Ammon's horn (tissue), 1 donor: ENCODE measurements around the gene ITIH3.

Source experiments
- DNase-seq: peaks from one replicate; pipeline ENCODE4 v3.0.0-alpha.2; 2016; ENCODE audit warnings: low spot score

The ITIH3 gene

DNA sequence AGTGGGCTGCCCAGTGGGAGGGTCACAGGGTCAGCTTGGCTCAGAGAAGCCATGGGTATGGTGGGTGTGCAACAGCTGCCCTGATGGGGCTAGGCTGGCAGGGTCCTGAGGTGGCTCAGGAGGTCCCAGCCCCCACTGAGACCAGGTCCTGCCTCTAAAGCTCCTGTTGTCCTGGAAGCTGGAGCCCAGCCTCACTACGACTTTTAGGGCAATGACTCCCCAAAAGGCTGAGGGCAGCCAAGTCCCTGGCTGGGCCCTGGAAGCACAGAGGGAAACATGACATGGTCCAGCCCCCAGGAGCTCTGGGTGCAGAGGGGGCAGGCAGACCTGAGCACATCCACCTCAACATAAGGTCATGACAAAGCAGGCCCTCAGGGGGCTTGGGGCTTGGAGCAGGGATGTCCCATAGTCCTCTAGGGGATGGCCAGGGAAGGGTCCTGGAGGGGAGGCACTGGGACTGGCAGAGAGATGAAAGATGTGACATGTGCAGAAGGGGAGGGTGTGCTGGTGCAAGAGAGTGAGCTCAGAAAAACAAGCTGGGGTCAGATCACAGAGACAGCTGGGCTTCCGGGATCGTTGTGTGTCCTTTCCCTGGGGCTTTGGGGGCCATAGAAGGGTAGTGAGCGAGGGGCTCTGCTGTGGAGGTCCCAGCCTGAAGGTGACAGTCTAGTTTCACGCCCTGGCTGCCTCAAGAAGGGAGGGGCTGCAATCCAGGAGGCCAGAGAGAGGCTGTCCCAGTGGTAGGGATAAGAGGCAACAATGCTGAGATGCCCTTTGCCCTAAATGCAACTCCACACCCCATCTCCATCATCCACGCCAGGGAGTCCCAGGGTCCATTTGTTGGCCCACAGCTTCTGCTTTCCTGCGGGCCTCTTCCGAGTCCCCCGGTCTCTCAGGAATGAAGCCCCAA lies 639 bp upstream of the ITIH3 start:
- DNase-seq = no peak

DNA sequence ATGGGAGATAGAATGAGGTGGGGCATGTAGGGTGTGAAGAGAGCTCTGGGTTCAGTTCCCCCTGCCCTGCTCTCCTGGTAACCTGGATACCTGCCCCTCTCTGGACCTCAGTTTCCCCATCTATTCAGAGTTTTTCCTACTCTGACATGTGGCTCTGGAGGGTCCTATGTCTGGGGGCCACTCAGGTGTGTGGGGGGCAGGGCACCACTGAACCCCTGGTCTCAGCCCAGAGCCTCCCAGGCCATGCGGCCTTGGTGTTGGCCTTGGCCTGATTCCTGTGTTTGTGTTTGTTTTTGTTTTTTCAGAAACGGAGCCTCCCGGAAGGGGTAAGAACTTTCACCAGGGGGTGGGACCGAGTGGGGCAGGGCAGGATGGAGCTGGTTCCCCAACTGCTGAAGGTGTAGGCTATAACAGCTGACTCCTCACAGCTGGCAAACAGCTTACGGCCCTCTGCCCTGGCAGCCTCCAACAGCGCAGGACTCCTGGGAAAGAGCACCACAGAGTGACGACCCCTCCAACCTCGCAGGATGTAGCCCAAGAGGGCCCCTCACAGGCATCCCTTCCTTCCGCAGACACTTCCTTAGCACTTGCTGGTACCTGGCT lies 803 bp downstream of the ITIH3 start:
- DNase-seq = no peak

GRCh38 chr3:52796411-52796810 lies 1.8 kb downstream of the ITIH3 start:
- DNase-seq = no peak

GRCh38 chr3:52798376-52798977 lies 3.9 kb downstream of the ITIH3 start:
- DNase-seq = no peak

- no peak for DNase-seq
Observed at GRCh38 chr3:52798978-52799476, 4.4 kb downstream of the ITIH3 start.

GRCh38 chr3:52800079-52800478 lies 5.5 kb downstream of the ITIH3 start:
- DNase-seq = no peak

- no peak for DNase-seq
Observed at GRCh38 chr3:52801839-52802238, 7.2 kb downstream of the ITIH3 start.

DNA sequence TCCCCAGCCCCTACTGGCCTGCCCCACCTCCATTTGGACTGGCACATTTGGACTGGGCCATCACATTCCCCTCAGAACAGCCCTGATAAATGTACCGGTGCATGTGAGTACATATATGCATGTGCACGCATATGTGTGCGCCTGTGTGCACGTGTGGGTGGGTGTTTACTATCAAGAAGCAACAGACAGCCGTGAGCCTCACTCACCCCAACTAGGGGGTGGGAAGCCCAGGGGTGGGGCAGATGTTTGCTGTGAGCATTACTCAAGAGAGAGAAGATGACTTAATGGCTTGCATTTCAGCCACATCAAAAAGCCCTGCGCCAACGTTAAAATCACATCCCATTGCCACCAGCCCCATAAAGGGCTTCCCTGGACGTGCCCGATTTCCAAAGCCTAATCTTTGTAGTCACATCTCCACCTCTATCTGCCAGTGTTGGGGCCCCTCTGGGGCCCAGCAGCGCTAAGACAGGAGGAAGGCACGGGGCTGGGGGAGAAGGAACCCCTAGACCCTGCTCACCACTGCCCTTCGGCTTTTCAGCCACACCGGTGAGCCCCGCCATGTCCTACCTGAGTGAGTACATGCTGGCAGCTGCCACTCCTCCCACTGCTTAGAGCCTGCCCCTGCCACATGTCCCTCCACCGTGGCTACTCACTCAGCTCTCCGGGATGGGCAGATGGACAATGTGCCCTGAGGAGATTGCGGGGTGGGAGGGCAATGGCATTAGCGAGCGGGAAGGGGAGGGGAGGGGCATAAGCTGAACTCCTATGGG lies 10.9 kb downstream of the ITIH3 start:
- DNase-seq = no peak

DNA sequence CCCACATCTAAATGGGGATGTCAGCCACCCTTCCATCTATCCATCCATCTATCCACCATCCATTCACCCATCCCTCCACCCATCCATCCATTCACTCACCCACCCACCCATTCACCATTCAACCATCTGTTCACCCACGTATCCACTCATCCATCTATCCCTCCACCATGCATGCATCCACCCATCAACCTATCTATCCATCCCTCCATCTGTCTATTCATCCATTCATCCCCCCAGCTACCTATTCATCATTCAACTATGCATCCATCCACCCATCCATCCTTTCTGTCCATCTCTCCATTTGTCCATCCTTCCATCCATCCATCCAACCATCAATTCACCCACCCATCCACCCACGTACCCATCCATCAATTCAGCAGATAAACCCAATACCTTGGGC lies 14.6 kb downstream of the ITIH3 start:
- DNase-seq = no peak

- DNase-seq = no peak
Observed at GRCh38 chr3:52809662-52810377, 15.2 kb downstream of the ITIH3 start.

GRCh38 chr3:52810923-52811322 lies 16.3 kb downstream of the ITIH3 start:
- no peak for DNase-seq

- DNase-seq = no peak
Observed at GRCh38 chr3:52811452-52812011, 16.9 kb downstream of the ITIH3 start.

DNA sequence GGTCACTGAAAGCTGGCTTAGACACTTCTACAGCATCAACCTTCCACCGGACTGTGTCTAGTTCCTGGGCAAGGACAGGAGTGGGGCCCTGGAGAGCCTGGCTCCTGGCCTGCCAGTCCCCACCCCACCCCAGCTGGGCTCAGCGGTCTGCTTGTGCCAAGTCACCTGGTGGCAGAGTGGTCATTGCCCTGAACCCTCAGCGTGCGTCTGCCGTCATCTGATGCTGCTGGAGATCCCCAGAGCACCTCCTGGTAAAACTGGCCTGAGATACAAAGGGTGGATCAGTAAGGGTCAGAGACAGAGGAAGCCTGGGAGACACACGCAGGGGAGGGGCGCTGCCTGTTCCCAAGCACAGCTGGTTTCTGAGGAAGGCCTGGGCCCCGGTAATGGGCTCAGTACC lies 19.2 kb downstream of the ITIH3 start:
- no peak for DNase-seq

GRCh38 chr3:52816199-52816598 lies 21.6 kb downstream of the ITIH3 start:
- DNase-seq = no peak

GRCh38 chr3:52816654-52817053 lies 22.1 kb downstream of the ITIH3 start:
- no peak for DNase-seq

- DNase-seq = no peak
Observed at GRCh38 chr3:52817221-52817620, 22.6 kb downstream of the ITIH3 start.

DNA sequence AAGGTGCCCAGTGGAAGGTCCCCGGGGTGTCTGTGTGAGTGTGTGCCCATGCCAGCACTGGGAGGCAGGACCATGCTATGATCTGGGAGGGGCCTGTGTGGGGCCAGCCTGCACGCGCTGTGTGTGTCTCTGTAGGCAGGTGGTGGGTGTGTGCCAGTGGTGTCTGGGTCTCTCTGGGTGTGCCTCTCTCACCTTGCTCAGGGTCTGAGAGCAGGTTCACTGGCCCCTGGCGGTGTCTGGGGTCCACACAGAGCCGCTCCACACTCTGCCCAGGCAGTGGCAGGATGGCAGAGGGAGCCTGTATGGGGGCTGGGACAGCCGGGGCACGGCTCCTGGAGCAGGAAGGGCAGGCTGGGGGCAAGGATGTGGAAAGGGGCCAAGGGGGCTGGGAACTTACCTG lies 23.3 kb downstream of the ITIH3 start:
- no peak for DNase-seq

DNA sequence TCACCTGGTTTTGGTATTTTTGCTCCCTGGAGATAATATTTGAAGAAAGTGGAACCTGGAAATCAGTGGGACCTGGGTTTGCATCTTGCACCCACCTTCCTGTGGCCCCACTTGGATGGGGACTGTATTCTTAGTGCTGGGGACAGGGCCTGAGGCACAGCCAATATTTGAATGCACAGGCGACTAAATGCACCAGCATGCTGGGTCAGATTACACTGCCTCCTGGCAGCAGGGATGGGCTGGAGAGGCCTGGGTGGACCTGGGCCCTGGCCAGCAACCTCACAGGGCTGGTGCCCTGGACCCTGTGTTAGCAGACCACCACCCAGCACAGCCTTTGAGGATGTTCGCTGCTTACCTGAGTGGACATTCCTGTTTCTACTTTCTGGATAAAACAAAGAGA lies 25.3 kb downstream of the ITIH3 start:
- no peak for DNase-seq

- no peak for DNase-seq
Observed at GRCh38 chr3:52820736-52821135, 26.1 kb downstream of the ITIH3 start.

DNA sequence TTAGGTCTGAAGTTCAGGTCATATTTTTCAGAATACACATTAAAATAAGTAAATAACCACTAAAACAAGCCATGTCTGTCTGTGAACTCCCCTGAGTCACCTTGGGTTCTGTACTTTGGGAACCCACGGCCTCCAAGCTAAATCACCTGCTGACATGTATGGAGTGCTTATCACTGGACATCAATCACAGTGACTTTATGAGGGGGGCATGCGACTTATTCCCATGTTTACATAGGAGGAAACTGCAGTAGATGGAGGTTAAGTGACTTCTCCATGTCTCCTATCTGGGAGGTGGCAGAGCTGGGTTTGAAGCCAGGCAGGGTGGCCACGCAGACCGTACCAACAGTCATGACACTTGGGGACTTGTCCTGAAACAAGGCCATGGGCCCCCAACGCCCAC lies 27.8 kb downstream of the ITIH3 start:
- no peak for DNase-seq

DNA sequence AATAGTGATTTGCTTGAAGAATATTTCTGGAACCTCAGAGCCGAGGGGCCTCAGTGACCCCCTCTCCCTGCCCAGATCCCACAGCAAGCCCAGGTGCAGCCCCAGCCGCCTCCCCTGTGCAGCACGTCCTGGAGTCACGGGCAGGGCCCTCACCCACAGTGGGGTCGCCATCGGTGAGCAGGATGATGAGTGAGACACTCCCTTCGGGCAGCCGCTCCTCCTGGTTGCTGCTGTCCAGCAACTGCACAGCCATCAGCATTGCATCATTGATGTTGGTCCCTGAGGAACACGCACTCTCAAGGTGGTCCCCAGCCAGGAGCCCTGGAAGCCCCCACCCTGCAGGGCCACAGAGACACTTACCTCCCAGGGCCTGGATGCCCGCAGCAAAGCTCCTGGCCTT lies 29.4 kb downstream of the ITIH3 start:
- no peak for DNase-seq
